Epithelial cell of esophagus (primary cell): ENCODE measurements around the gene DDX27.
"Not testable (repeated sequence)": the region's sequence is repeated elsewhere in the genome, so short reads cannot be mapped to it uniquely, and the experiment has no call there.

Experiments
- DNase-seq: peaks from one replicate; pipeline ENCODE4 v3.0.0; 2010; ENCODE audit warnings: low read depth
- H3K4me3 ChIP-seq: 2 replicates; pipeline ENCODE4 v1.5.1; 2011; ENCODE audit warnings: mild to moderate bottlenecking, low read length, control low read depth
- CTCF ChIP-seq: IDR thresholded peaks from 2 replicates; pipeline ENCODE4 v1.5.1; 2011; ENCODE audit warnings: low read depth, mild to moderate bottlenecking, low read length, control low read depth, inconsistent platforms; ENCODE audit not compliant: insufficient read depth; ENCODE audit errors: missing control alignments

The DDX27 gene

GRCh38 chr20:49179368-49180277 is 39.6 kb upstream of the DDX27 start:
- no peak for TF ChIP-seq CTCF
- DNase-seq = peak; percentile 68
- H3K4me3 ChIP-seq = no peak overlapping the region

GRCh38 chr20:49181265-49181877 is 37.8 kb upstream of the DDX27 start:
- no peak for TF ChIP-seq CTCF
- no peak for DNase-seq
- no peak overlapping the region for H3K4me3 ChIP-seq

- no peak overlapping the region for H3K4me3 ChIP-seq
- no peak for TF ChIP-seq CTCF
- DNase-seq = no peak
Observed at GRCh38 chr20:49183444-49183843, 35.8 kb upstream of the DDX27 start.

DNA sequence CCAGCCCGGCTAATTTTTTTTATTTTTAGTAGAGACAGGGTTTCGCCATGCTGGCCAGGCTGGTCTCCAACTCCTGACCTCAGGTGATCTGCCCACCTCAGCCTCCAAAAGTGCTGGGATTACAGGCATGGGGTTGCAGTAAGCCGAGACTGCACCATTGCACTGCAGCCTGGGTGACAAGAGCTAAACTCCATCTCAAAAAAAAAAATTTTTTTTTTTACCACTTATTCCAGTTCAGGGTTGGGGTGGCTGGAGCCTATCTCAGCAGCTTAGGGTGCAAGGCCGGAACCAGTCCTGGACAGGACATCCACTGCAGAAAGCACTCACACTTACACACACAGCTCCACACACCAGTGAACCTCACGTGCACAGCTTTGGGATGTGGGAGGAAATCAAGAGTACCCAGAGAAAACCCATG is 35.1 kb upstream of the DDX27 start:
- not testable (repeated sequence) for DNase-seq, H3K4me3 ChIP-seq

- no peak for DNase-seq
- TF ChIP-seq CTCF = no peak
- no peak overlapping the region for H3K4me3 ChIP-seq
Observed at GRCh38 chr20:49184691-49185070, 34.5 kb upstream of the DDX27 start.

DNA sequence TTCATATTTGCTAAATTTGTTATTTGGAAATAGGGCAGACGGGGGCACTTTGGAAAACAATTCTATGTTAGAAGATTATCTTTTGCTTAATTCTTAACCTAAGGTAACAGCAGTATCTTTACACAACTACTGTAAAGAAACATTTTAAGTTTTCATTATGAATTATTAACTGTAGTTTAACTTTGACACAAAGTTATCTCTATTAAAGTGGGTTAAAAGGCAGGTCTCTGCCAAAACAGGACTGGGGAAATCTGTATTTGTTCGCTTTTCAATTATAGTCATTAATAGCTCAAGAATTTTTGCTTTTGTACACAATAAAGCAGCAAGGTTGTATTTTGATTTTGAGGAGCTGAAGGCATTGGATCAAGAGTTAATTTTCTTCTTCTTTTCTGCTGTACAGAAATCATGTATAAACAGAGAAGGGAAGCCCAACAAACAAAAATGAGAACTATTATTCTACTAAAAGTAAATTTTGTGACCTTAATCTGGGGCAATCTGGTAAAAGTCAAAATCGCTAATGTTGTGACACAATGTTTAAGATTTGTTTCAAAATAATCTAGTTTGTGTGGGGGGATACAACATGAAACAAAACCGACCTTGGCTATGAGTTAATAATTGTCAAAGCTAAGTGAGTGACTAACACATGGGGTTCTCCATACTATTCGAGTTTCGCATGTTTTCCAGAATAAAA is 34.0 kb upstream of the DDX27 start:
- DNase-seq = no peak
- no peak overlapping the region for H3K4me3 ChIP-seq
- no peak for TF ChIP-seq CTCF
